A673 (cell line): ENCODE results near the gene EXOC8. TPM values are rescaled to one million over a fixed set of nuclear protein-coding genes. Genes with fewer than 3 reads are reported as not detected.
"Not testable (repeated sequence)": the region's sequence is repeated elsewhere in the genome, so short reads cannot be mapped to it uniquely, and the experiment has no call there.

Source experiments
- BruUV-seq: library from RNA; stranded (reverse); fragments of 400-500 nt; replicated peaks from 2 replicates; lab custom pipeline; 2021; lab: Mats Ljungman, UMichigan
- CTCF ChIA-PET: fragments of 300-600 bp; sonication (Branson Sonifier 250); formaldehyde crosslinking; loops from one replicate; lab custom pipeline; 2022; ENCODE audit warnings: antibody characterized with exemption; lab: Charles Lee
- POLR2A ChIA-PET: fragments of 300-600 bp; sonication (Branson Sonifier 250); formaldehyde crosslinking; loops from one replicate; lab custom pipeline; 2022; ENCODE audit warnings: antibody characterized with exemption; ENCODE audit not compliant: low non-redundant PET; lab: Charles Lee
- DNase-seq: peaks from one replicate; pipeline ENCODE4 v3.0.0-alpha.2; 2015; ENCODE audit warnings: low spot score
- H3K27ac ChIP-seq: fragments of 200-600 bp; sonication (generic); 2 replicates; pipeline ENCODE4 v1.5.1; 2016; ENCODE audit warnings: mixed run types, low read depth, mild to moderate bottlenecking, mixed read lengths, antibody characterized with exemption, low read length; ENCODE audit not compliant: poor library complexity, severe bottlenecking
- H3K27me3 ChIP-seq: fragments of 200-600 bp; sonication (generic); replicated peaks from 2 replicates; pipeline ENCODE4 v1.6.1; 2017; ENCODE audit warnings: mixed run types, low read depth, mild to moderate bottlenecking, mixed read lengths, antibody characterized with exemption, low read length; ENCODE audit not compliant: insufficient read depth, poor library complexity
- H3K36me3 ChIP-seq: fragments of 200-600 bp; sonication (generic); 2 replicates; pipeline ENCODE4 v1.6.1; 2016; ENCODE audit warnings: mixed run types, mild to moderate bottlenecking, mixed read lengths, antibody characterized with exemption, low read length; ENCODE audit not compliant: insufficient read depth, poor library complexity, severe bottlenecking
- H3K4me1 ChIP-seq: fragments of 200-600 bp; sonication (generic); 2 replicates; pipeline ENCODE4 v1.6.1; 2017; ENCODE audit warnings: mixed run types, mild to moderate bottlenecking, mixed read lengths, antibody characterized with exemption, low read length; ENCODE audit not compliant: insufficient read depth, poor library complexity, severe bottlenecking
- H3K4me3 ChIP-seq: fragments of 200-600 bp; sonication (generic); 2 replicates; pipeline ENCODE4 v1.5.1; 2016; ENCODE audit warnings: low read depth, mixed run types, mild to moderate bottlenecking, mixed read lengths, low read length; ENCODE audit not compliant: poor library complexity, severe bottlenecking
- H3K9me3 ChIP-seq: fragments of 200-600 bp; sonication (generic); 2 replicates; pipeline ENCODE4 v1.6.1; 2016; ENCODE audit warnings: mixed run types, low read depth, mild to moderate bottlenecking, mixed read lengths, antibody characterized with exemption, low read length; ENCODE audit not compliant: poor library complexity, severe bottlenecking
- EZH2 ChIP-seq: fragments of 200-600 bp; sonication (generic); IDR thresholded peaks from 2 replicates; pipeline ENCODE4 v1.6.1; 2017; ENCODE audit warnings: borderline replicate concordance, low read depth, mild to moderate bottlenecking, mixed read lengths, antibody characterized with exemption, low read length; ENCODE audit not compliant: poor library complexity, severe bottlenecking
- intact Hi-C: fragments of 100-400 bp; cut with micrococcal nuclease; formaldehyde crosslinking; loops from one replicate; pipeline ENCODE4 v1.10.0; 2022; ENCODE audit not compliant: unreplicated experiment
- total RNA-seq: library from RNA; stranded (reverse); gene quantifications from 2 replicates; pipeline ENCODE4 v1.2.3, GENCODE V29; 2021
- TF ChIP-seq, protein P1 (sequence below): fragments of 300-800, 200-600 bp; sonication (generic); conservative IDR thresholded peaks from 2 replicates; pipeline ENCODE4 v1.5.1; 2017; ENCODE audit warnings: low read depth, mild to moderate bottlenecking, antibody characterized with exemption, low read length, moderate library complexity, mixed read lengths

The EXOC8 gene
- total RNA-seq, 1 experiment from 2014 or later: 13.8 TPM

DNA sequence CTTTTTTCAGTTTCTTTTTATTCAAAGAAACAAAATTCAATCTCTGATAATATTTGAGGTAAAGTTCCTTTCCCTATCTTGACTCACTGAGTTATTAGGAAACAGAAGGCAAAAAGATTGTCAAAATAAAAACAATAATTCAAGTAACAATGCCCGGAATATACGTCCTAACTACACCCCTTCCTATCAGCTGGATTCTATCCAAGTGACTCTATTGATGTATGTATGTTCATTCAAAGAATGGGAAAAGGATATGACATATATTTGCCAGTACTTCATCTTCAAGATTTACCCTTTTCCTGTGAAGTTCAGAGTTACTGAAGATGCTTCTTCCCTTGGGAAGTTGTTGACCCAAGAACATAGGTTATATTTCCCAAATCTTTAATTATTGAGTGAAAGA lies 14.2 kb upstream of the EXOC8 start:
- BruUV-seq: no TSS peak
- H3K4me3 ChIP-seq: no peak overlapping the region
- intact Hi-C loops: no loop called here
- no peaks in the 10 kb centered on the region for H3K9me3 ChIP-seq
- no peaks in the 10 kb centered on the region for H3K27me3 ChIP-seq
- H3K4me1 ChIP-seq: no peaks in the 10 kb centered on the region
- no peak for DNase-seq
- POLR2A ChIA-PET: no interaction called here
- H3K27ac ChIP-seq: no peak overlapping the region
- peaks cover 41% of the 10 kb centered on the region for H3K36me3 ChIP-seq
- TF ChIP-seq, protein P1, sequence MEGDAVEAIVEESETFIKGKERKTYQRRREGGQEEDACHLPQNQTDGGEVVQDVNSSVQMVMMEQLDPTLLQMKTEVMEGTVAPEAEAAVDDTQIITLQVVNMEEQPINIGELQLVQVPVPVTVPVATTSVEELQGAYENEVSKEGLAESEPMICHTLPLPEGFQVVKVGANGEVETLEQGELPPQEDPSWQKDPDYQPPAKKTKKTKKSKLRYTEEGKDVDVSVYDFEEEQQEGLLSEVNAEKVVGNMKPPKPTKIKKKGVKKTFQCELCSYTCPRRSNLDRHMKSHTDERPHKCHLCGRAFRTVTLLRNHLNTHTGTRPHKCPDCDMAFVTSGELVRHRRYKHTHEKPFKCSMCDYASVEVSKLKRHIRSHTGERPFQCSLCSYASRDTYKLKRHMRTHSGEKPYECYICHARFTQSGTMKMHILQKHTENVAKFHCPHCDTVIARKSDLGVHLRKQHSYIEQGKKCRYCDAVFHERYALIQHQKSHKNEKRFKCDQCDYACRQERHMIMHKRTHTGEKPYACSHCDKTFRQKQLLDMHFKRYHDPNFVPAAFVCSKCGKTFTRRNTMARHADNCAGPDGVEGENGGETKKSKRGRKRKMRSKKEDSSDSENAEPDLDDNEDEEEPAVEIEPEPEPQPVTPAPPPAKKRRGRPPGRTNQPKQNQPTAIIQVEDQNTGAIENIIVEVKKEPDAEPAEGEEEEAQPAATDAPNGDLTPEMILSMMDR: no peak
- TF ChIP-seq EZH2: no peak
- CTCF ChIA-PET: no interaction called here

DNA sequence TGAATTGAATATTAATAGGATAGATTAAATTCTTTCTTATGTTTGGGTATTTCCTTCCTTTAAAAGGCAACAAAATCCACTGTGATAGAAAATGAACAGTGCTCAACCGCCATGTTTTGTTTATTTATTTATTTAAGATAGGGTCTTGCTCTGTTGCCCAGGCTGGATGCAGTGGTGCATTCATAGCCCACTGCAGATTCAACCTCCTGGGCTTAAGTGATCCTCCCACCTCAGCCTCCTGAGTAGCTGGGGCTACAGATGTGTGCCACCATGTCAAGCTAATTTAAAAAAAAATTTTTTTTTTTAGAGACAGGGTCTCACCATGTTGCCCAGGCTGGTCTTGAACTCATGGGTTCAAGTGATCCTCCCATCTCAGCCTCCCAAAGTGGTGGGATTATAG lies 11.2 kb upstream of the EXOC8 start:
- H3K4me1 ChIP-seq, H3K4me3 ChIP-seq, DNase-seq, POLR2A ChIA-PET, intact Hi-C loops, CTCF ChIA-PET, H3K9me3 ChIP-seq, BruUV-seq, H3K27ac ChIP-seq, H3K27me3 ChIP-seq: not testable (repeated sequence)
- peaks cover 41% of the 10 kb centered on the region for H3K36me3 ChIP-seq

DNA sequence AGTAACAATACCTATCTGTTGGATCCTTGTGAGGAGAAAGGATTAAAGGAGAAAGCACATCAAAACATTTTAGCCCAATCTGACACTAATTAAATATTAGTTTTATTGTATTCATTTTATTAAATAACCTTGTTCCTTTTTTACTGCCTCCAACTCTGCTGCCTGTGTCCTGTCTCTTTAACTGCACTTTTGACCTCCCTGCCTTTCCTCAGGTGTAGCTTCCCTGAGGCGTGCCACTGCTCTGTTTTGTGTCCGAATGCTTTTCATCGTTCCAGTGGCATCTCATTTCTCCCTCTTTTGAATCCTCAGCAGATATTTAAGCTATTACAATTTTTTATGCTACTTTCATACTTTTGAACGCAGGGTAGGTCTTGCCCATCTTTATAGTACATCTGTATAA lies 10.8 kb upstream of the EXOC8 start:
- H3K4me3 ChIP-seq: no peak overlapping the region
- no peaks in the 10 kb centered on the region for H3K9me3 ChIP-seq
- no peak overlapping the region for H3K27ac ChIP-seq
- H3K27me3 ChIP-seq: no peaks in the 10 kb centered on the region
- peaks cover 43% of the 10 kb centered on the region for H3K36me3 ChIP-seq
- no TSS peak for BruUV-seq
- intact Hi-C loops: no loop called here
- CTCF ChIA-PET: no interaction called here
- H3K4me1 ChIP-seq: no peaks in the 10 kb centered on the region
- TF ChIP-seq, protein P1: no peak
- no peak for TF ChIP-seq EZH2
- POLR2A ChIA-PET: no interaction called here
- no peak for DNase-seq

DNA sequence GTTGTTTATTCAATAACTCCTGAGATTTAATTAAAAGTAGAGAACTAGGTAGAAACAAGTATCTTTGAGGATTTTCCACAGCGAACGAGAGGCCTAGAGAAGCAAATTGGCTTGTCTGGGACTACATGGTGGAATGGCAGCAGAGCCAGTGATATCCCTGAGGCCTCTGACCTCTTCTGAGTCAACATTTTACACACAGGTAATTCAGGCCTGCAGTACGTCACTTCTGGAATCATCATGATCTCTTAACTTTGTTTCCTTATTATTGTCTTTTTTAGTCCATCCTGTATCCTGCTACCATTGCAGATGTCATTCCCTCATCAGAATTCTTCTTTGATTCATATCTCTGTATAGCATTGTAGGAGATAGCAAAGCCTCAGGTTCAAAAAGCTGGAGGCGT lies 10.3 kb upstream of the EXOC8 start:
- no peak overlapping the region for H3K27ac ChIP-seq
- no peak overlapping the region for H3K4me3 ChIP-seq
- H3K9me3 ChIP-seq: no peaks in the 10 kb centered on the region
- H3K27me3 ChIP-seq: no peaks in the 10 kb centered on the region
- POLR2A ChIA-PET: no interaction called here
- intact Hi-C loops: no loop called here
- TF ChIP-seq, protein P1: no peak
- TF ChIP-seq EZH2: no peak
- CTCF ChIA-PET: no interaction called here
- no peaks in the 10 kb centered on the region for H3K4me1 ChIP-seq
- peaks cover 43% of the 10 kb centered on the region for H3K36me3 ChIP-seq
- no peak for DNase-seq
- BruUV-seq: no TSS peak
